HG02943 (cell line): ENCODE results near the gene PIK3AP1.

Experiments
- ATAC-seq: cut with Tn5 transposase; IDR thresholded peaks from one replicate; pipeline ENCODE4 v1.9.1; 2021; ENCODE audit warnings: mild to moderate bottlenecking, low read depth, moderate library complexity; ENCODE audit not compliant: unreplicated experiment

Gene PIK3AP1

DNA sequence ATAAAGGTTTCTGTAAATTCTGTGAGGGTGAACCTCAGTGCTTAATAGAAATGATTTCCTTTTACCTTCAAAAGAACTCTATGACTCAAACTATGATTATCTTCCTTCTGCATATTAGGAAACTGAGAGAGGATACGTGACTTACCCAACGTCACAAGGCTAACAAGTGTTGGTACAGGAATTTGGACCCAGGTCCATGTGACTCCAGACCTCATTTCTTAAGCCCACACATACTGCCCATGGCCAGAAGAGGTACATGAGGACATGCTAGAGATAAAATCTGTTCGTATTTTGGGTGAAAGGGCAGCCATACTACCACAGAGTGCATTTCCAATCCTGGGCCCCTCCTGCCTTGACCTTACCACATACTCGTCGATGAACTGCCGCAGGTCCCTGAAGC is 72.0 kb downstream of the PIK3AP1 start:
- ATAC-seq, result no peak

DNA sequence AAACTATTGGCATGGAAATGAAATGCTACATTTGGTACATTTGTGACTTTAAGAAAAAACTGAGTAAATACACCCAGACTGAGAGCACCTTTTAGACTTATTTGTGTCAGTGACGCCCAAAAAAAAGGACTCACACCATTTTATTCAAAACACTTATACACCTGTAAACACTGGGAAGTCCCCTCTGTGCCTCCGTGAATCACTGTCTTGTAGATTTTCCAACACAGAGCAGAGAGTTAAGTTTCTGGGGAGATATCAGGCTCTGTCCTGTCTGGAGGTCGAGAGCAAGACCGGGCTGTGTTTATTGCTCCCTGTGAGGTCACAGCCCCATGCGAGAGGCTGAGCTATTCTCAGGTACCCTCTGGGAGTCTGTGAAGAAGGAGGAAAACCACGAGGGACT is 72.8 kb downstream of the PIK3AP1 start:
- no peak for ATAC-seq

DNA sequence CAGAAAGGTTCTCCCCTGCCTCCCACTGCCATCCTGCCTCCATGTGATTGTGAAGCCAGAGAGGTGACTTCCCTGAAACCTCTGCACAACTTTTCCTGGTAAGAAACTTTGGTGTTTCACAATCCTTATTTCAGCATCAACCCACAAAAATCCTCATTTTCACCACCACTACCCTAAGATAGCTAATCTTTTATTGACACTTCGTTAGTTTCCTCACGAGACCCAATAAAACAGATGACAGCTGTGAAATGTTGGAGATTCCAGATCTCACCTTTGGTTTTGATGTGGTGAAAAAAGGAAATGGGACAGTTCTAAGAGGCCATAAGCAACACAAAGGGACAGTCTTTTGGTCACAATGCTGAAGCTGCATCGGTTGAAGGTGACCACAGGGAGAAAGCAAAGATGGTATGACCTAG is 73.6 kb downstream of the PIK3AP1 start:
- ATAC-seq, result no peak

DNA sequence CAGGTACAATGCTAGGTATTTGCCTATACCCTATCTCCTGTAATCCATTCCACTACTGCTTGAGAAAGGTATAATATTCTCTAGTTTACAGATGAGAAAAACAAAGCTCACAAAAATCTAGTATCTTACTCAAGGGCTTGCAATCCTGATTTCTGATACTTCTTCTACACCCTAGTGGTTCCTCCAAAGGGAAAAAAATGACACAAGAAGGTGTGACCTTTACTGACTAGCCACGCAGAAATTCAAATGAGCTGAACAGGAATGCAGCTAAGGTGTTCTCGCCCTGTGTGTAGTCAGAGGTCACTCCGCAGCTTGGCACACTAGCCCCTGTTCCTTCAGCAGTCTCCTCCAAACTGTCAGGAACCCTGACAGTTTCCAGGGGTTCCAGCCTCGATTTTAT is 74.0 kb downstream of the PIK3AP1 start:
- ATAC-seq, result no peak

DNA sequence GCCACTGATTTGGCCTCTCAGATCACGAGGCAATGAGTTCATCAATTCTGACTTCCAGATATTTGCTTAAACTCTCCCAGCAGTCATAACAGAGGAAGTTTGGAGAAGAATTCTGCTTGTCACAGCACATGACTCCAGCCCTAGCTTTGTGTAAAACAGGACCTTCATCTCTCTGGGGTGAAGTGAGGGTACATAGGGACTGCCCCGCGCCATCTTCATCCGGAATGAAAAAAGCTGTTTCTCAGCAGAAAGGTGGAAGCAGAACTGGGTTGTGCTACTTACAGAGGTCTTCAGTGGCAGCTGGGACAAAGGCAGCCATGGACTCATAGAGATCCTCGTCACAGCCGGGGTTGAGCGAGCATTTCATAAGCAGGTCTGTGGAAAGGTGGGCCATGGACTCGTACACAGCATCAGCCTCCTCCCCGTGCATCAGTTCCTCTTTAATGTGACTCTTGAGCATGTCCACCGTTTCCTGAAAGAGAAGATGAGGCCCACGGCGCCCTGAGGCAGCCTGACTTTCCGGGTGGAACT is 75.1 kb downstream of the PIK3AP1 start:
- ATAC-seq, result no peak

DNA sequence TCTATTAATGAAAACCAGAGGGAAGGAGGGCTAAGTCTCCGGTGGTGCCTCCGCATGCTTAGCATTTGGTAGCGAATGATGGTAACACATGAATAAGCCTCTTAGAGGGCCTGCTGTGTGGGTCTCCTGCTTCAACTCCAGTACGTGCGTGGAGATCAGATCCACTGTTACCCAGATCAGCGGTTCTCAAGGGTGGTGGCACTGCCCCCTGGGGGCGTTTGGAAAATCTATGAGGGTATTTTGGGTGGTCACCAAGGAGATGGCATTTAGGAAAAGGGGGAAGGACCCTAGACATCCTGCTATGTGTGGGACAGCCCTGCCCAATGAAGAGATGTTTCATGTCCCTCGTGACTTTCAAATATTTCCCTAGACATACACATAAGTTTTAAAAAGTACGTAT is 76.4 kb downstream of the PIK3AP1 start:
- no peak for ATAC-seq

DNA sequence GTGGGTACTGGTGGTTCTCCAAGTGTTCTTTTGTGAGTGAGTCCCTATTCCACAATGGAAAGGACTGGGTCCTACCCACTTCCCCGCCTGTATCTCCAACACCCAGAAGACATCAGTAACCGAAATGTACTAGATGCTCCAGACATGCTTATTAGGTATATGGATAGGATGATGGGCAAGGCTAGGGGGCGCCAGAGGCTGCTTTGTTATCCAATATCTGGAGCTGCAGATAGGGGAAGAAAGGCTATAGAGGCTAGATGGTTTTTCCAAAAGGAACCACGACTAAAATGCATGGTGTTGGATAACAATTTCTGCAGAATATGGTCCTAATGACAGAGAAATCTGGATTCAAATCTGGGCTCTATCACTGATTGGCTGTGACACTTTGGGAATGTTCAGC is 77.3 kb downstream of the PIK3AP1 start:
- ATAC-seq, result no peak

DNA sequence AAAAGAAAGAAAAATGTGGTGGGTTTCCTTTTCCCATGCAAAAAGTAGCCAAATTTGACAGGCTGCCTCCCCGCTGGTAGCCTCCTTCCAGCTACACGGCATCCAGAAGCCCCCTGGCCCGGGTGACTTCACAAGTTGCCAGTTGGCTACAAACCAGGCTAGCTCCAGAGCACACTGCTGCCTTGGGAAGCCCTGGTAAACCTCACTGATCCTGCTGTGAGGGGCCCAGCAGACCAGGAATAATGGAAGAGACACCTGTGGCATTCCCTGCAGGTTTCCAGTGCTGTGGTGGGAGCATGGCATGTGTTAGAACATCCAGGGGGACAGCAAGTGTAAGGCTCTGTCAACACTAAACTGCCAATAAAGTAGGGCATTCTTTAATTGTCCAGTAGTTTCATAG is 77.8 kb downstream of the PIK3AP1 start:
- no peak for ATAC-seq

DNA sequence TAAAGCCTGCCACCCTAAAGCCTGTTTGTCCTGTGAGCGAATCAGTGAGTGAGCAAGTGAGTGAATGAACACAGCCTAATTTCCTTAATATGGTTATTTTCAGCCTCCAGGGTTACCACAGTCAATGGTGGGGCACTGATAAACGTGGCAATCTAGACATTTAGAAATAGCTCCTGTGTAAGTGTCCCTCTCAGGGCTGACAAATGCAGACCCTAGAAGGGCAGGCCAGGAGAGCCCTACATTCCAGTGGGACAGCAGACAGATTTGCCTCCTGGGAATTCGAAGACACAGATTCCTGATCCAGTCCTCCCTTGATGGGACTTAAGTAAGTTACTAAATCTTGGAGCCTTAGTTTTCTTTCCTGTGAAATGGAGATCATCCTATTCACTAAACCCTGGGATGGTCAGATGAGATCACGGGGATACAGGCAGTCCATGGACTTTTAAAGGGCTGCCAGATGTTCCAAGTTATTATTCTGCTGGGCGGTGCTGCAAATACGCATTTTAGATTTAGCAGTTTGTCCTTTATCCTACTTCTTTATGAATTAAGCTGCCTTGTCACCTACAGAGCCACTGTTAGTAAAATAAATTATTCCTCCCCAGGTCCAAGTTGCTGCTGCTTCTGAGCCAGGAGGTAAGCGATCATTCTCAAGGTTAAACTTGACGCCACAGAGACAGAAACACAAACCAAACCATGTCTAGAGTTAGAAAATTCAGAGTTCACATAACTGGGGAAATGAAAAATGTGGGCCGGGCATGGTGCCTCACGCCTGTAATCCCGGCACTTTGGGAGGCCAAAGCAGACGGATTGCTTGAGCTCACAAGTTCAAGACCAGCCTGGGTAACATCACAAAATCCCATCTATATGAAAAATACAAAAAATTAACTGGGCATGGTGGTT is 78.7 kb downstream of the PIK3AP1 start:
- no peak for ATAC-seq

DNA sequence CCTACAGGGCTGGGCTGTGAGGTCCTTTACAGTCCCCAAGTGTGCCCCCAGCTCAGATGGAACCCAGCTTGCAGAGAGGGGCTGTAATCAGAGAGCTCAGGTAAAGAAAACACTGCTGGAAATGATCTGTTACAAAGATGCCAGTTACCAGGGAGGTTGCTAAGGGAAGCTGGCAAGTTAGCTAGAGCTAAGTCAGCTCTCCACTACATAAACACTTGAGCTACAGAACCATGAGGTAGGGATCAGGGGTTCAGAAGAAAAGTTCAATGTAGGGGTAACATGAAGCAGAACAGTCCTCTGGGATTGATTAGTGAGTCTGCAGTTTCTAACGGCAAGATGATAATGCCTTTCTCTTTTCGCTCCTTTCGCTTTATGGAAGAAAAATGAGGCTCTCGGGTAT is 80.4 kb downstream of the PIK3AP1 start:
- ATAC-seq, result no peak

DNA sequence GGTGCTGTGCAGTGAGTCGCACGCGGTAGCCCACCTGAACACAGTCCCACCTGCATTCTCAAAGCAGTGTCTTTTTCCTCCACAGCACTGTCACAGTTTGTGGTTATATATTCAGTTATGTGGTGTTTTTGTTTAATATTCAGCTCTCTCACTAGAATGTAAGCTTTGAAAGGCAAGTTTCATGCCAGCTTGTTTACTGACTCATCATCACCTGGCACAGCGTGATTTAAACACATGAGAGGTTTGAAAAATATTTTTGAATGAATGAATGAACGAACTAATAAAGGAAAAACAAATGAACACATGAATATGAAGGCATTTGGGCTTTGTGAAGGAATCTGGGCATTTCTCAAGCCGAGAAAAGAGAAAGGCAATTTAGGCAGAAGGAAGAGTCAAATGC is 81.6 kb downstream of the PIK3AP1 start:
- ATAC-seq, result no peak

DNA sequence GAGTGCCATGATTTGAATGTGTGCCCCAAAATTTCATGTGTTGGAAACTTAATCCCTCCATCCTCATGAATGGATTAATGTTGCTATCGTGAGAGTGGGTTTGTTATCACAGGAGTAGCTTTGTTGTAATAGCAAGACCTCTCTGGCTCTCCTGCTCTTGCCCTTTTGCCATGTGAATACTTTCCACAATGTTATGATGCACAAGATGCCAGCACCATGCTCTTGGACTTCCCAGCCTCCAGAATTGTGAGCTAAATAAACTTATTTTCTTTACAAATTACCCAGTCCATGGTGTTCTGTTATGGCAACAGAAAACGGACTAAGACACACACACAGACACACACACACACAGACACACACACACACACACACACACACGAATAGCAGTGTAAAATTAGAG is 82.2 kb downstream of the PIK3AP1 start:
- ATAC-seq, result no peak

DNA sequence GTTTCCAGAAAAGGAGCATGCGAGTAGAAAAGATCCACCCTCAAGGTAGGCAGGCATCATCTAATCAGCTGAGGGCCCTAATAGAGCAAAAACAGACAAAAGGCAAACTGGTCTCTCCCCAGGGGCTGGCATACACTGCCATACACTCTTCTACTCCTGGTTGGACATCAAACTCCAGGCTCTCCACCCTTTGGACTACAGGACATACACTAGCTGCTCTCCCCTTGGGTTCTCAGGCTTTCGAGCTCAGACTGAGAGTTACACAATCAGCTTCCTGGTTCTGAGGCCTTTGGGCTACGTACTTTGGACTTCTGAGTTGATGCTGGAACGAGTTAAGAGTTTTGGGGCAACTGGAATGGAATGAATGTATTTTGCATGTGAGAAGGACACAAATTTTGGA is 82.6 kb downstream of the PIK3AP1 start:
- ATAC-seq, result no peak

DNA sequence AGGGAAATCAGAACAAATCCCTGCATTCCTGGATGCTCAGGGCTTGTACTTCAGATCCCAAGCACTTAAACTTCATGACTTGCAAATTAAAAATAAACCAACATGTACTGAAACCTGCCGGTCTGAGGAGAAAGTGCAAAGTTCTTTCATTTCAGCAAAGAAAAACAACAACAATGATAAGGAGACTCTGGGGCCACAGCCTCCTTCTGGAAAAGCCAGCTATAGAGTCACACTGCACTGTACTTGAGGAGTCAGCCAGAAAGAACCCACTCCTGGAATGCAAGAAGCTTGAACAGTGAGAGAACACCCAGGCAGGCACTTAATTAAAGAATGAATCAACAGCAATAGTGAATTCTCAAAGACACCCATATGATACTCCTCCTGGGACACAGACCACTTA is 83.8 kb downstream of the PIK3AP1 start:
- no peak for ATAC-seq

DNA sequence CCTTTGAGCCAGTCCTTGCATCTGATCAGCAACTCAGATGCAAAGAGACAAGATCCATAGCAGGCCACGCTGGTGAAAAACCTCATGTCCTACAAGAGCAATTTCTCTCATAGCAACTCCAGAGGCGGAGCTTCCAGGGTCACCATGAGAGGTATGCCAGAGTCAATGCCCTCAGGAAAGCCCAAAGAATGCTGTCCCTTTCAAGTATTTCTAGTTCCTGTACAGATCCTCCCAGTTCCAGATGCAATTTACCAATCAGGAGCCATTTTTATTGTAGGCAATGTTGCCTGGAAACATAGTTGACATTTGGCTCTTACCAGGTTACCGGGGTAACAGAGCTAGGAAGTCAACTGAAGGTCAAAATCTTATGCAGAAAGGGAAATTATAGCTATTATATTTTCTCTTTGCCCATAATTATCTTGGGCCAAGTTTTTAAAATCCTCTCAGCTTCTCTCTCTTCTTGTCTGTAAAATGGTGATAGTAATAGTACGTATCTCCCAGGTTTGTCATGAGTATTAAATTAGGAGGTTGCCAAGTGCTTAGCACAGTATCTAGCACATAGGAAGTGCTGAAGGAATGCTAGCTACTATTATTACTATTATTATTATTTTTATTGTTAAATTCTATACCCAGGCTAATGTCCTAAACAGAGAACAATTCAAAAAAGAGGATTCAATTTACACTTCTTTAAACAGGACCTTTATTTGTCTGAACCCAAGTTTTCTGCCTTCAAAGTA is 87.2 kb downstream of the PIK3AP1 start:
- no peak for ATAC-seq

DNA sequence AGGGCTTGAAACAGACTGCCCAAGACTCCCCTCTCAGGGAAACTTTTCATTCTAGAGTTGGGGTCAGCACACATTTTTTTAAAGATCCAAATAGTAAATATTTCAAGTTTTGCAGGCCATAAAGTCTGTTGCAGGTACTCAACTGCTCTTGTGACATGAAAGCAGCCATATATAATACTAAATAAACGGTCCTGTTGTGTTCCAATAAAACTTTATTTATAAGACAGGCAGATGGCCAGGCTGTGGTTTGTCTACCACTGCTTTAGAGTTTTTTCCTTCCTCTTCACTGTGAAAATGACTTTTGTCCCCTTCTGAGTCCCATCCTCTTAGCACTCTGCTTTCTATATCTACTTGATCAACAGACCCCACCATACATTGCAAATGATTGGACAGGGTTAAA is 93.0 kb downstream of the PIK3AP1 start:
- no peak for ATAC-seq

DNA sequence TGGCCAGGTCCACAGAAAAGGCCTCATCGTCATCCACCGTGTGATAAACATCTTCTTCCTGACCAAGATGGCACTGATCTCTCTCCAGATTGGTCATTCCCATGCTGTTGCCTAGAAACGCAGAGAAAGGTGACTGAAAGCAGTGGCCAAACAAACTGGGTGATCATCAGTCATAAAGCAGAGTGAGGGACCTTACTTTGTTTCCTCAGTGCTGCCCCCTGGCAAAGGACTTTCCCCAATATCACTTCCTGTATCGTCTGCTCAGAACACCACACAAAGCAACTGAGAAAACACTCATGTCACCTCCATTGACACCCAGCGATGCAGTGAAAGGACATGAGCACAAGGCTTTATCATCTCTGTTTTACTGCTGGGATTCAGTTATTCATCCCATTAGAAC is 93.5 kb downstream of the PIK3AP1 start:
- ATAC-seq, result no peak

DNA sequence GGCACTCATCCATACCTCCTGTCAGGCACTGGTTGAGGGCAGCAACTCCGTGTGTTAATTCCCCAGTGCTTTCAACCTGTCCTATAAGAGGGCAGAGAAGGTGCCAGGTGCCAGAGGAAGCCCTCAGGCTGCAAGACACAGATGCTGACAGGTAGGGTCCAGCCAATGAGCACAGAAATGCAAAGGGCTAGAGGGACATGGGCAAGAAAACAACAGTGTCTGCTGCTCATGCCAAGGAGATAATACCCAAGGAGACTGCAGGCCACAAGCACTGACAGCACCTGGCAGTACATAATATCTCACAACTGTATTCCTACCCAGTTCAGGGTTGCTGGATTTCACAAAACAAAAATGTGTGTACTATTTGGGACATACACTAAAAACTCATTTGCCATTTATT is 95.1 kb downstream of the PIK3AP1 start:
- no peak for ATAC-seq

DNA sequence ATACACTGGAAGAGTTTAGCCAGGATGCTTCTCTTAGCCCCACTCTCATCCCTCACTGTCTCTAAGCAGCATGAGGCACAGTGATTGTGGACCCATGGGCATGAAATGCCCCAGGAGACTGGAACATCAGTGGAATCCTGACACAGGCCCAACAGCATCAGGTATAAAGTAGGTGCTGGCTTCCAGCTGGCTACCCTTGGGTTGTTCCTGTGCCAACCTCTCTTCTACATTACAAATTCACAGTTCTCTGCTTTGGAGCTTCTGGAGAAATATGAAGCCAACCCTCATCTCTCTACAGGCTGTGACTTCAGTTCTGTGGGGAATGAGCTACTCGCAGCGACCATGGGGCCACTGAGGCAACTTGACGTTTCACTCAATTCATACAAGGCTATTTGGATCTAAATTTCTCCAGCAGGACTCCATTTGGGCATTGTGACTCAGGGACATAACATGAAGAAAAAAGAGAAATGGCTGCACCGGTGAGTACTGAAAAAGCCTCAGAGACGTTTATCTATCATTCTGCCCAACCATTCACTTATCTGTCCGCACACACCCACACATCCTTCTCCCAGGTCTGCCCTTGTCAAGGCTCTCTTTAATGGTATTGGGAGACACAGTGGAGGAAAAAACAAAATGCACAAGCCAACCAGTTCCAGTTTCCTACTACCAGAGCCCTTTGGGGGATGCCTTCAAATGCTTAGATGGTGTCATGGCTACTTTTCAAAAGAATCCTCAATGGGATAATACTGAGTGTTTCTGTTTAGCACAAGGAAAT is 98.1 kb downstream of the PIK3AP1 start:
- ATAC-seq, result no peak

DNA sequence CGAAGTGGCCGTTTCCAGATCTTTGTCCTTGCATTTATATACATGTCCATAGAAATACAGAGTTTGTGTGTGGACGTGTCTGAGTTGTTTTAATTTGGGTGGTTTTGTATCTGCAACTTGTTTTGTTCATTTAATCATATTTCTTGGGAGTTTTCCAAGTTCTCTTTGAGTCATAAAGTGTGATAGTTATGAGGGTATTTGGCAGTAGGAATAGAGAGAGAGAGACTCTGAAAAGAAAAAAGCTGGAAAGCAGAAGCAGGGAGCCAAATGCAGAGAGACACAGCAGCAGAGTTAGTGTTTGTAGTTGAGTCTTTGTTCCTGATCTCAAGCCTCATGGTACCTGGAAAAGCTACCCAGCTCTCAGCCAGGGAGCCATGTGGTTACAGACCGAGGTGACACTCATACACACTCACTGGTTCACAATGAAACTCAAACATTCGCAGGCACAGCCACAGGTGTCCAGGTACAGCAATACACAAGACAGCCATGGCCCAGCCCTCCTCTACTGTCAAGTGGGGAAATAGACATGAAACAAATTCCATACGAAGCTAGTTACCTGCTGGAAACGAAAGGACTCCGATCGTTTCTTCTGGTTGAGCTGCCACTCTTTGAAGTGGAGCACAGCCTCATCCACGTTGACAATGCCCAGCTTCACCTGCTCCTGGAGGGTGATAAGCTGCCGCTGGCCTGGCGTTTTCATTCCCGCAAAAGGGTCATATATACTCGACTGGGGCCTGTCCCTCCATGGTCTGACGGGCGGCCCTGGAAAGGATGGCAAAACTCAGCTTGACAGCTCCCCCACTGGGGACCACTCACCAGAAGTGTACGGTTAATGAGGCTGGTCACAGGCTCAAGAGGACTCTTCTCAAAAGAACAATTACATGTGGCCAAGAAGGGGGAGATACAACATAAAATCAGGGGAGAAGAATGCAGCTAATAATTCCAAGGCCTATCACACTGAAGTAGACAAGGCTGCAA is 100.2 kb downstream of the PIK3AP1 start:
- no peak for ATAC-seq
